ENCODE data around the gene KDM1B.

KDM1B gene

DNA sequence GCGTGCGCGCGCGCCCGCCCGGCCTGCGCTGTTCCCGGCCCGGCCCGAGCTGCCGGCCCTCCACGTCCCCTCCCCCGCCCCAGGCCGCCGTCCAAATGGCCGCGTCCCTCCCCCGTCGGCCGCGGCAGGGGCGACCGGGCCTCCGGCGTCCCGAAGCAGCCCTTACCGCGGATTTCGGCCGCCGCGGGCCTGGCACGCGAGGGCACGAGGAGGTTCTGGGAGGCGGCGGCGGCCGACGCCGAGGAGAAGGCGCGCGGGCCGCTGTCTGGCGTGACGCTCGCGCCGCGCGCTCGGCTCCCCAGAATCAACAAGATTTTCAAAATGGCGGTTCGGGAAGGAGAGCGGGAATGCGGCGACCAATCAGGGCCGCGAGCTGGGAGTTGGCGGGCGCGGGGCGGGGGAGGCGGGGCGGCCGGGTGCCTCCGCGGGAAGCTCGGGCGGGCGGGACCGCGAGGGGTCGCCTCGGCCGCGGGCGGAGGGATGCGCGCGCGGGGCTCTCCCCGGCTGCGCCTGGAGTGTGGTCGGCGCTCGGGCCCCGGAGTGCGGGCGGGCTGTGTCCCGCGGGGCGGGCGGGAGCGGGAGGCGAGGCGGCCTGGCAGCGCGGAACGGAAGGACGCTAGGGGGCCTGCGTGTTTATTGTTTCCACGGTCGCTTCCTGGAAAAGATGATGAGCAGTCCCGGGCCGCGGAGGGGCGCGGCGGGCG is 109.1 kb downstream of the KDM1B start, which contains the start of gene DEK:
Gene DEK (minus strand): TSS at position 312 of the 704 bp plus-strand sequence. CDS start 543 bp downstream, outside the sequence.
- peaks cover 44% of the 10 kb centered on the region for H3K36me3 ChIP-seq
- peak within 1 kb of the TSS; percentile 100 for H3K27ac ChIP-seq
- peaks cover 8% of the 10 kb centered on the region for H3K9me3 ChIP-seq (ENCODE audit: severe bottlenecking)
- peak; percentile 97 for DNase-seq
- no peaks in the 10 kb centered on the region for H3K27me3 ChIP-seq (ENCODE audit: insufficient read depth, low read depth, severe bottlenecking)
- TF ChIP-seq, protein P1, sequence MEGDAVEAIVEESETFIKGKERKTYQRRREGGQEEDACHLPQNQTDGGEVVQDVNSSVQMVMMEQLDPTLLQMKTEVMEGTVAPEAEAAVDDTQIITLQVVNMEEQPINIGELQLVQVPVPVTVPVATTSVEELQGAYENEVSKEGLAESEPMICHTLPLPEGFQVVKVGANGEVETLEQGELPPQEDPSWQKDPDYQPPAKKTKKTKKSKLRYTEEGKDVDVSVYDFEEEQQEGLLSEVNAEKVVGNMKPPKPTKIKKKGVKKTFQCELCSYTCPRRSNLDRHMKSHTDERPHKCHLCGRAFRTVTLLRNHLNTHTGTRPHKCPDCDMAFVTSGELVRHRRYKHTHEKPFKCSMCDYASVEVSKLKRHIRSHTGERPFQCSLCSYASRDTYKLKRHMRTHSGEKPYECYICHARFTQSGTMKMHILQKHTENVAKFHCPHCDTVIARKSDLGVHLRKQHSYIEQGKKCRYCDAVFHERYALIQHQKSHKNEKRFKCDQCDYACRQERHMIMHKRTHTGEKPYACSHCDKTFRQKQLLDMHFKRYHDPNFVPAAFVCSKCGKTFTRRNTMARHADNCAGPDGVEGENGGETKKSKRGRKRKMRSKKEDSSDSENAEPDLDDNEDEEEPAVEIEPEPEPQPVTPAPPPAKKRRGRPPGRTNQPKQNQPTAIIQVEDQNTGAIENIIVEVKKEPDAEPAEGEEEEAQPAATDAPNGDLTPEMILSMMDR (IDR thresholded peaks at IDR 0.05; ENCODE audit: low read depth, low read length), result peak; percentile 65
- peak within 1 kb of the TSS; percentile 99 for H3K4me3 ChIP-seq (ENCODE audit: low read depth, low read length)

DNA sequence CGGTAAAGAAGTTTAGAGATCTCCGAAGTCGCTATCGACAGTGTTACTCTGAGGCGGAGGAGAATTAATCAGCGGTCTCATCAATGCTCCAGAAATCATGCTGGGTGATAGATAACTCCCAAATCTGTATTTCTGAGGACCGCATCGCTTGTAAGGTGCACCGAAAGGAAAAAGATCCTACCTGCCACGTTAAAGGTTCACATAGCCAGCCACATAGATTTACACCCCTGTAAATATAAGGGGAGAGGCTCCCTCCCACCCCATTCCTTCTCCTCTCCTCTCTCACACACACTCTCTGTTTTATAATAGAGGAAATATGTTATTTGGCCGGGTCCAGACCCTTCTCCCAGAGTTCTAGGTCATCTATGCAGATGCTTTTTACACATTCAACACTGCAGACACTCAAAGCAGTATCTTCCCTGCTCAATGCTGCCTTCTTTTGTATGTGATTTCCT is 109.7 kb downstream of the KDM1B start:
- H3K9me3 ChIP-seq (ENCODE audit: severe bottlenecking), result peaks cover 8% of the 10 kb centered on the region
- peak overlapping the region; percentile 68 for H3K4me3 ChIP-seq (ENCODE audit: low read depth, low read length)
- peak overlapping the region; percentile 100 for H3K27ac ChIP-seq
- no peak for DNase-seq
- peaks cover 38% of the 10 kb centered on the region for H3K36me3 ChIP-seq
- TF ChIP-seq, protein P1 (IDR thresholded peaks at IDR 0.05; ENCODE audit: low read depth, low read length), result no peak
- H3K27me3 ChIP-seq (ENCODE audit: insufficient read depth, low read depth, severe bottlenecking), result no peaks in the 10 kb centered on the region

DNA sequence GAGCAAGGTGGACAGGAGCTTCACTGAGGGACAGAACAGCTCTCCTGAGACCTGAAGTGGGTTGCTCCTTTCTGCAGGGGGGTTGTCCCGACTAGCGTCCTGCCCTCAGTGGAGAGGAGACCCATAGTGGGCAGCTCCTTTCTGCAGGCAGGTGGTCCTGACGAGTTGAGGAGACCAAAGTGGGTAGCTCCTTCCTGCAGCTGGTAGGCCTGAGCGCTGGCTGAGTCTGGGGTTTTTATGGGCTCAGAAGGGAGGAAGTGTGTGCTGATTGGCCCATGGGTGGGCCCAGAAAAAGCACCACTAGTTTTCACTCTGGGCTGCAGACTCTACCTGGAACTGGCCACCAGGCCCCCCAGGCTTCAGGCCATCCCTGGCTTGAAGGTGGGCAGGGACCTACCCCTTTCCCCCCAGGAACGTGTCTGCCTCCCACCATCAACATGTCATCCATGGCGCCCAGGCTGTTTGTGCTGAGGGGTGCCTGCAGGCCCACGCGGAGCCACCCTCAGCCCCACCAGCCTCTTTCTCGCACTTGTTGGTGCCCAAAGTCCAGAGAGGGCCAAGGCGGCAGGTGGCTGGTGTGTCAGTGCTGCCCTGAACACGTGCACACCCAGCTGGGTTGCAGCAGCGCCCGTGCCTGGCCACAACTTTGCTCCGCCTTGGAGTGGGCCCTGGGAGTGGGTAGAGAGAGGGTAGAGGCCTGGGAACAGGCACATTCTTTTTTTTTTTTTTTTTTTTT is 110.7 kb downstream of the KDM1B start:
- no peaks in the 10 kb centered on the region for H3K27me3 ChIP-seq (ENCODE audit: insufficient read depth, low read depth, severe bottlenecking)
- H3K27ac ChIP-seq, result no peak overlapping the region
- TF ChIP-seq, protein P1 (IDR thresholded peaks at IDR 0.05; ENCODE audit: low read depth, low read length), result no peak
- H3K36me3 ChIP-seq, result peaks cover 28% of the 10 kb centered on the region
- DNase-seq, result no peak
- H3K4me3 ChIP-seq (ENCODE audit: low read depth, low read length), result no peak overlapping the region
- peaks cover 8% of the 10 kb centered on the region for H3K9me3 ChIP-seq (ENCODE audit: severe bottlenecking)

DNA sequence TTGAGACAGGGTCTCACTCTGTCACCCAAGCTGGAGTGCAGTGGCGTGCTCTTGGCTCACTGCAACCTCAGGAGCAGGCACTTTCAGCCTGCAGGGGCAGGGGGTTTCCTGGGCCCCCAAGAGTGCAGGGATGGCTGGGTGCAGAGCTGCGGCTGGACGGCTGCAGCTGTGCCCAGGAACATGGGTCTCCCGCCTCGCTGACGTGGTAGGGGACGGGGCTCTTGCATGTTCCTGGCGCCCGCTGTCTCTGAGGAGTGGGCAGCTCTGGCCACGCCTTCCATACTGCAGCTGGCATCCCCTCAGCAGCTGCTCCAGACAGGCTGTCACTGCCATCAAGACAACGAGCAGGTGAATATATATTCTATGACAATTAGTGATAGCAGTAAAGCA is 111.3 kb downstream of the KDM1B start:
- Histone ChIP-seq H3K27ac (no peak overlapping the region), H3K27me3 (ENCODE audit: insufficient read depth, low read depth, severe bottlenecking) (no peaks in the 10 kb centered on the region), H3K9me3 (ENCODE audit: severe bottlenecking) (peaks cover 8% of the 10 kb centered on the region), H3K4me3 (ENCODE audit: low read depth, low read length) (no peak overlapping the region), H3K36me3 (peaks cover 24% of the 10 kb centered on the region)
- TF ChIP-seq, protein P1 (IDR thresholded peaks at IDR 0.05; ENCODE audit: low read depth, low read length), result no peak
- no peak for DNase-seq

DNA sequence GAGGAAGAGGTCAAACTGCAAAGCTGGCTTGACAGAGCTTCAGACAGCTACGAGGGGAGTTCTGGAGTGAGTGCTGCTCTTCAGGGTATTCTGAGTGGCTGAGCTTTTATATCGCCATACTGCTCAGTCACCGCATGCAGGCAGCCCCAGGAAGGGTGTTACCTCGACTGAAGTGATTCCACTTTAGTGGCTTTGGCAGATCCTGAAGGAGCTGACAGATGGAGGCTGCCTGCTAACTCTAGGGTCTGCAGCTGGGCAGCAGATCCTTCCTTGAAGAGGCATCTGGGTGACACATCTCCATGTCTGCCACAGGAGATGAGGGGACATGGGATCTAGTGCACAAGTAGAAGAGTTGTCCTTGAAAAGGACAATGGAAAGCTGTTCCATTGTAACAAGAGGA is 112.8 kb downstream of the KDM1B start:
- Histone ChIP-seq H3K9me3 (ENCODE audit: severe bottlenecking) (peaks cover 8% of the 10 kb centered on the region), H3K4me3 (ENCODE audit: low read depth, low read length) (no peak overlapping the region), H3K36me3 (peaks cover 9% of the 10 kb centered on the region), H3K27me3 (ENCODE audit: insufficient read depth, low read depth, severe bottlenecking) (no peaks in the 10 kb centered on the region), H3K27ac (0 out of 2 replicates have a peak overlapping the region, but pooled peaks have one; percentile 3)
- TF ChIP-seq, protein P1 (IDR thresholded peaks at IDR 0.05; ENCODE audit: low read depth, low read length), result peak; percentile 26; the same call in 1 of the 2 replicates
- DNase-seq, result peak; percentile 85
